HEK293T (cell line): ENCODE data around the gene HTT.
"Not testable (repeated sequence)": the region's sequence is repeated elsewhere in the genome, so short reads cannot be mapped to it uniquely, and the experiment has no call there.

Experiments used
- CTCF ChIA-PET: fragments of 350-600 bp; formaldehyde crosslinking; extraction: SDS; loops from one replicate; lab custom pipeline; 2021; ENCODE audit warnings: antibody characterized with exemption, inconsistent platforms; lab: Yijun Ruan, JAX
- POLR2A ChIA-PET: fragments of 350-600 bp; formaldehyde crosslinking; extraction: SDS; loops from one replicate; lab custom pipeline; 2020; ENCODE audit warnings: antibody characterized with exemption, inconsistent platforms; lab: Yijun Ruan, JAX
- DNase-seq: peaks from one replicate; pipeline ENCODE4 v3.0.0; 2012; ENCODE audit warnings: mixed read lengths; ENCODE audit errors: extremely low spot score
- ARNT ChIP-seq: fragments of 450-650 bp; IDR thresholded peaks from 2 replicates; pipeline ENCODE4 v1.6.1; 2017; ENCODE audit warnings: mild to moderate bottlenecking
- BHLHE40 ChIP-seq: fragments of 450-650 bp; IDR thresholded peaks from 2 replicates; pipeline ENCODE4 v1.6.1; 2016; ENCODE audit warnings: mild to moderate bottlenecking, moderate library complexity, borderline replicate concordance
- CTBP1 ChIP-seq: fragments of 450-650 bp; IDR thresholded peaks from 2 replicates; pipeline ENCODE4 v1.6.1; 2016; ENCODE audit warnings: borderline replicate concordance
- ELF4 ChIP-seq: fragments of 450-650 bp; IDR thresholded peaks from 2 replicates; pipeline ENCODE4 v1.6.1; 2017; ENCODE audit warnings: antibody characterized with exemption
- FOXA1 ChIP-seq: fragments of 450-650 bp; IDR thresholded peaks from 2 replicates; pipeline ENCODE4 v1.6.1; 2016; ENCODE audit warnings: mild to moderate bottlenecking
- FOXK2 ChIP-seq: fragments of 450-650 bp; IDR thresholded peaks from 2 replicates; pipeline ENCODE4 v1.6.1; 2016; ENCODE audit warnings: mild to moderate bottlenecking
- FOXM1 ChIP-seq: fragments of 450-650 bp; IDR thresholded peaks from 2 replicates; pipeline ENCODE4 v1.6.1; 2017; ENCODE audit warnings: mild to moderate bottlenecking, borderline replicate concordance
- HDGF ChIP-seq: fragments of 450-650 bp; IDR thresholded peaks from 2 replicates; pipeline ENCODE4 v1.6.1; 2017; ENCODE audit warnings: antibody characterized with exemption, borderline replicate concordance
- L3MBTL2 ChIP-seq: fragments of 450-650 bp; conservative IDR thresholded peaks from 2 replicates; pipeline ENCODE4 v1.6.1; 2016; ENCODE audit warnings: mild to moderate bottlenecking
- LEF1 ChIP-seq: fragments of 450-650 bp; IDR thresholded peaks from 2 replicates; pipeline ENCODE4 v1.6.1; 2017; ENCODE audit warnings: mild to moderate bottlenecking, borderline replicate concordance
- NFRKB ChIP-seq: fragments of 450-650 bp; IDR thresholded peaks from 2 replicates; pipeline ENCODE4 v1.6.1; 2016; ENCODE audit warnings: mild to moderate bottlenecking, moderate library complexity
- SP1 ChIP-seq: fragments of 450-650 bp; IDR thresholded peaks from 2 replicates; pipeline ENCODE4 v1.6.1; 2017
- SUZ12 ChIP-seq: fragments of 450-650 bp; IDR thresholded peaks from 2 replicates; pipeline ENCODE4 v1.6.1; 2016; ENCODE audit warnings: mild to moderate bottlenecking
- TARDBP ChIP-seq: fragments of 450-650 bp; IDR thresholded peaks from 2 replicates; pipeline ENCODE4 v1.6.1; 2016
- ZNF384 ChIP-seq: fragments of 450-650 bp; IDR thresholded peaks from 2 replicates; pipeline ENCODE4 v1.6.1; 2016
- TF ChIP-seq, protein P1 (sequence below): fragments of 450-650 bp; IDR thresholded peaks from 2 replicates; pipeline ENCODE4 v1.6.1; 2016

HTT gene

DNA sequence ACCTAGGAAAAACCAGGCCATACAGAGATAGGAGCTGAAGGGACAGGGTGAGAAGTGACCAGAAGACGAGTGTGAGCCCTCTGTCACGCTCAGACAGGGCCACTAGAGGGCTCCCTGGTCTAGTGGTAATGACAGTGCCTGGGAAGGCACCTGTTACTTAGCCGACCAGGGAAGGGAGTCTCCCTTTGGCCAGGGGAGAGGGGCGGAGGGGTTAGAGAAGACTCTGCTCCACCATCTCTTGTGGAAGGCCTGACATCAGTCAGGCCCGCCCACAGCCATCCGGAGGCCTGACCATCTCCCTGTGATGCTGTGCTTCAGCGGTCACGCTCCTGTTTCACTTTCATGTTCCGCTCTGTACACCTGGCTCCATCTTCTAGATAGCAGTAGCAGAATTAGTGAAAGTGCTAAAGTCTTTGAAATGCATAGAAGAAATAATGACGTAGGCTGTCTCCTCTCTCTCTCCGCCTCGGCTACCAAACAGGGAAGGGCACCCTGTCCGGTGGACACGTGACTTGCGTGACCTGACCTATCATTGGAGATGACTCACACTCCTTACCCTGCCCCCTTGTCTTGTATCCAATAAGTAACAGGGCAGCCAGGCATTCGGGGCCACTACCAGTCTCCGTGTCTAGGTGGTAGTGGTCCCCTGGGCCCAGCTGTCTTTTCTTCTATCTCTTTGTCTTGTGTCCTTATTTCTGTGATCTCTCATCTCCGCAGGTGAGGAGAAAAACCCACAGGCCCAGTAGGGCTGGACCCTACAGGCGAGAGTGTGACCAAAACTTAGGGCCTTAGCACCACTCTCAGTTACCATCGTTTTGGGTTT lies 26.8 kb upstream of the HTT start:
- no peak for TF ChIP-seq ZNF384
- no peak for TF ChIP-seq SUZ12
- no peak for TF ChIP-seq SP1
- no peak for TF ChIP-seq L3MBTL2
- TF ChIP-seq TARDBP, result no peak
- no peak for TF ChIP-seq FOXK2
- TF ChIP-seq ELF4, result no peak
- no peak for TF ChIP-seq FOXA1
- no peak for TF ChIP-seq LEF1
- TF ChIP-seq FOXM1, result no peak
- TF ChIP-seq ARNT, result no peak
- TF ChIP-seq, protein P1, sequence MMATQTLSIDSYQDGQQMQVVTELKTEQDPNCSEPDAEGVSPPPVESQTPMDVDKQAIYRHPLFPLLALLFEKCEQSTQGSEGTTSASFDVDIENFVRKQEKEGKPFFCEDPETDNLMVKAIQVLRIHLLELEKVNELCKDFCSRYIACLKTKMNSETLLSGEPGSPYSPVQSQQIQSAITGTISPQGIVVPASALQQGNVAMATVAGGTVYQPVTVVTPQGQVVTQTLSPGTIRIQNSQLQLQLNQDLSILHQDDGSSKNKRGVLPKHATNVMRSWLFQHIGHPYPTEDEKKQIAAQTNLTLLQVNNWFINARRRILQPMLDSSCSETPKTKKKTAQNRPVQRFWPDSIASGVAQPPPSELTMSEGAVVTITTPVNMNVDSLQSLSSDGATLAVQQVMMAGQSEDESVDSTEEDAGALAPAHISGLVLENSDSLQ, result no peak
- no peak for TF ChIP-seq NFRKB
- no peak for TF ChIP-seq BHLHE40
- TF ChIP-seq CTBP1, result no peak
- TF ChIP-seq HDGF, result no peak
- ChIA-PET CTCF (interaction anchor here (0.6 to 1.6 kb wide), 4 partner anchors 10 to 450 kb away, joined by 3 to 4 read pairs (median 3); no protein-coding TSS in a partner anchor), POLR2A (no interaction called here)
- peak; percentile 62 for DNase-seq

DNA sequence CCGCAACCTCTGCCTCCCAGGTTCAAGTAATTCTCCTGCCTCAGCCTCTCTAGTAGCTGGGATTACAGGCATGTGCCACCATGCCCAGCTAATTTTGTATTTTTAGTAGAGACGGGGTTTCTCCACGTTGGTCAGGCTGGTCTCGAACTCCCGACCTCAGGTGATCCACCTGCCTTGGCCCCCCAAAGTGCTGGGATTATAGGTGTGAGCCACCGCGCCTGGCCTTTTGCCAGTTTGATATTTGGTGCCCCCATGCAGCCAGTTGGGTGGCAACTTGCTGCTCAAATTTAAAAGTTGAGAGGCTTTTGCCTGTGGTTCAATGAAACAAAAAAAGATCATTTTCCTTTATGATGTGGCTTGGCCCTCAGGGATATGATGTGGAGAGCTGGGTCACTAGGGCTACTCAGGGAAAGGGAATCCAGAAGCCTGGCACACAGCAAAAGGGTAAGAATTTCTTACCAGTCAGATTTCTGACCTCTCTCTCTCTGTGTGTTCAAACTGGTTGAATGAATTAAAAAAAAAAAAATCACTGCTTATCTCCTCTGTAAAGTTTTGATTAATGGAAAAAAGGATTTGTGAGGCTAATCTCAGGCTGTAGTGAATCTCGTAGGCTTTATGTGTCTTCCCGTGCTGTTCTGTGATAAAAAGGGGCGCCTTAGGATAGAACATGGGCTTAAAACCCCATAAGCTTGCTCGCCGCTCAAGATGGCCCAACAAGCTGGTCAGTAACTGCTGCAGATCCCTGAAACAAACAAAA lies 23.2 kb upstream of the HTT start:
- CTCF ChIA-PET, POLR2A ChIA-PET, DNase-seq: not testable (repeated sequence)

DNA sequence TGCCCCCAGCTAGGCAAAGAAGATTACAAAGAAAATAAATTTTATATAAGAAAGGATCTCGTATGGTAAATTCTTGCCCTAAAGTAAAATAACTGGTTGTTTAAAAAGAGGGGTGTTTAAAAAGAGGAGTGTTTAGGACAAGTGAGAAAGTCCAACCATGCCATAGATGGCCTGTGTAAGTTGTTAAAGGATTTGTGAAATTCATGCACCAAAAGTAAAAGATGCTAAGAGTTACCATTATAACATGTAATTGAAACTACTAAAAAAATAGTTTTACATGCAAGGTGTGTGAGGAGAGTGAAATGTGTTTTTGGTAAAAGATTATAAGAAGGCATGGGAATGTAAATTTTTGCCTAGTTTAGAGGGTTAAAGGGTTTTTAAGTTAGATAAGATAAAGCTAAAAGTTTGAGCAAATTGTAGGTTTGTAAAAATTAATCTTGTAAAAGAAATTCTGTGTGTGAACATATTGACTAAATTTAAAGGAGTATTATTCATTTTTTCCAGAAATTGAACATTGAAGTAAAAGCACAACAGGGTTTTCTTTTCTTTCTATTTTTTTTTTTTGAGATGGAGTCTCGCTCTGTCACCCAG lies 20.2 kb upstream of the HTT start:
- TF ChIP-seq SUZ12 (no peak), HDGF (no peak), FOXM1 (no peak), BHLHE40 (no peak)
- ChIA-PET CTCF (no interaction called here), POLR2A (interaction anchor here (0.6 kb wide), 1 partner anchor 1158 kb away, joined by 3 read pairs; no protein-coding TSS in a partner anchor)
- DNase-seq, result no peak

DNA sequence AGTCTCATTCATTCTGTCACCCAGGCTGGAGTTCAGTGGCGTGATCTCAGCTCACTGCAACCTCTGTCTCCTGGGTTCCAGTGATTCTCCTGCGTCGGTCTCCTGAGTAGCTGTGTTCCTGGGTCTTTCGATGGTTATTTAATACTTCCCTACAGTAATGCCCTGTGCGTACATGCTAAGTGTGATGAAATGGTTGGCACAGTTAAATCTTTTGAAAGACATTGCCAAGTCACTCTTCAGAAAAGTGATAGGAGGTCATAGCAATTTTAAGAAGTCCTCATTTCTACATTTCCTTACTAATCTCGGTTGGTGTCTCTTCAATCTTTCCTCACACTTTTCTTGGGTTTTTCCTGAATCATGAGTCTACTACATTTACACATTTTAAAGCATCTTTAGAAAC lies 14.5 kb upstream of the HTT start:
- ChIA-PET CTCF (no interaction called here), POLR2A (no interaction called here)
- no peak for DNase-seq
- no peak for TF ChIP-seq FOXM1
- TF ChIP-seq NFRKB, result no peak
- no peak for TF ChIP-seq CTBP1
- no peak for TF ChIP-seq FOXA1
- TF ChIP-seq FOXK2, result no peak

DNA sequence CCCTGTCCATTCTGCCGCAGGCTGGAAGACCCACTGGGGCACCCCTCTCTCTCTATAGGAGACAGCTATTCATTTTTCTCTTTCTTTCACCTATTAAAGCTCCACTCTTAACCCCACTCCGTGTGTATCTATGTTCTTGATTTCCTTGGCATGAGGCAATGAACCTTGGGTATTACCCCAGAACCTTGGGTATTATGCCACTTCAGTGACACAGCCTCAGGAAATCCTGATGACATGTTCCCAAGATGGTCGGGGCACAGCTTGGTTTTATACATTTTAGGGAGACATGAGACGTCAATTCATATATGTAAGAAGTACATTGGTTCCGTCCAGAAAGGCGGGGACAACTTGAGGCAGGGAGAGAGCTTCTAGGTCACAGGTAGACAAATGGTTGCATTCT lies 13.5 kb upstream of the HTT start:
- ChIA-PET POLR2A (interaction anchor here (0.8 kb wide), 1 partner anchor 799 kb away, joined by 3 read pairs; no protein-coding TSS in a partner anchor), CTCF (no interaction called here)
- no peak for DNase-seq
- TF ChIP-seq HDGF (no peak), CTBP1 (no peak), FOXM1 (no peak), LEF1 (no peak), TARDBP (no peak), L3MBTL2 (no peak), BHLHE40 (no peak), ELF4 (no peak), FOXK2 (no peak), ARNT (no peak), ZNF384 (no peak), SP1 (no peak)

DNA sequence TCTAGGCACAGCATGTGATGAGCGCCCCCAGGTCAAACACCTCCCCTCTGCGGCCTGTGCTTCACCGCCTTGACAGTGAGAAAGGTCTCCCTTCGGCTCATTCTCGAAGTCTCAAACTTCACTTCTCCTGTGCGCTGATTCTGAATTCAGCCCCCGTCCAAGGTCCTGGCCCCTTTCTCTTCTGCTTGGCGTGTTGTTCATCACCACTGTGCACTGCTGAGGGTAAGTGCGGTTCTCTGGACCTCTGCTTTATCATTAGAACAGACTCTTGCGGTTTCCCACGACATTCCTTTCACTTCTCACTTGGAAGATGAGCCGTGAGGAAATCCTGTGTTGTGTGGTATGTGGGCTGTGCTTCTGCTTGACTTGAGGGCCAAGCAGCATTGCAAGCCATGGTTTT lies 12.0 kb upstream of the HTT start:
- ChIA-PET CTCF (no interaction called here), POLR2A (no interaction called here)
- DNase-seq, result no peak
- TF ChIP-seq ZNF384, result no peak
- TF ChIP-seq FOXK2, result no peak
- TF ChIP-seq BHLHE40, result no peak
- TF ChIP-seq LEF1, result no peak

DNA sequence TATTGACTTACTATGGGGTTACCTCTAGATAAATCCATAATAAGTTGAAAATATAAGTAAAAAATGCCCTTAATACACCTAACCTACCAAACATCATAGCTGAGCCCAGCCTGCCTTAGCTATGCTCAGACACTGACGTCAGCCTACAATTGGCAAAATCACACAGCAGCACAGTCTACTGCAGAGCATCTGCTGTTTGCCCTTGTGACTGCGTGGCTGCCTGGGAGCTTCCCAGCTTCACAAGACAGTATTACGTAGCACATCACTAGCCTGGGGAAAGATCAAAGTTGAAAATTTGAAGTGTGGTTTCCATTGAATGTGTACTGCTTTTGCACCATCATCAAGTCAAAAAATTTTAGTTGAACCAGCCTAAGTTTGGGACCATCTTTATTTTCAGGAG lies 8.9 kb upstream of the HTT start:
- POLR2A ChIA-PET, result no interaction called here
- DNase-seq, result no peak
- TF ChIP-seq BHLHE40 (no peak), CTBP1 (no peak), NFRKB (no peak), LEF1 (no peak), ELF4 (no peak), ZNF384 (no peak), ARNT (no peak), TARDBP (no peak), FOXM1 (no peak), SP1 (no peak), SUZ12 (no peak), FOXA1 (no peak), FOXK2 (no peak)
- TF ChIP-seq, protein P1, result no peak
- CTCF ChIA-PET, result no interaction called here
